Stimulated activated CD4-positive, alpha-beta T cell treated with anti-CD3 and anti-CD28 coated beads, Interleukin-1b, Interleukin-23, amount 100 ng/mL, for 48 hours (primary cell): ENCODE data around the gene ATL2.
A peak's percentile ranks its signal among the peaks of the same experiment; 100 is the strongest.
"Not testable (repeated sequence)": the region's sequence is repeated elsewhere in the genome, so short reads cannot be mapped to it uniquely, and the experiment has no call there.

Source experiments
- DNase-seq: peaks from one replicate; pipeline ENCODE4 v3.0.0-alpha.2; 2020

ATL2 gene

GRCh38 chr2:38322224-38322914, 54.7 kb downstream of the ATL2 start:
- no peak for DNase-seq

GRCh38 chr2:38319240-38319639, 57.8 kb downstream of the ATL2 start:
- not testable (repeated sequence) for DNase-seq

- DNase-seq, result no peak
Observed at GRCh38 chr2:38317725-38318124, 59.3 kb downstream of the ATL2 start.

GRCh38 chr2:38315707-38316333, 61.3 kb downstream of the ATL2 start:
- no peak for DNase-seq

GRCh38 chr2:38308821-38309220, 68.3 kb downstream of the ATL2 start:
- DNase-seq, result no peak

GRCh38 chr2:38301969-38302702, 74.9 kb downstream of the ATL2 start:
- DNase-seq, result no peak

- peak; percentile 39 for DNase-seq
Observed at GRCh38 chr2:38301340-38301968, 75.6 kb downstream of the ATL2 start.

- no peak for DNase-seq
Observed at GRCh38 chr2:38298539-38298938, 78.5 kb downstream of the ATL2 start.

- no peak for DNase-seq
Observed at GRCh38 chr2:38296197-38296780, 80.8 kb downstream of the ATL2 start.

- DNase-seq, result no peak
Observed at GRCh38 chr2:38294597-38294996, 82.5 kb downstream of the ATL2 start.

GRCh38 chr2:38293152-38293865, 83.8 kb downstream of the ATL2 start:
- DNase-seq, result no peak

GRCh38 chr2:38290332-38290731, 86.7 kb downstream of the ATL2 start:
- no peak for DNase-seq

GRCh38 chr2:38284971-38285370, 92.1 kb downstream of the ATL2 start:
- DNase-seq, result no peak

- no peak for DNase-seq
Observed at GRCh38 chr2:38281095-38281742, 95.9 kb downstream of the ATL2 start.

GRCh38 chr2:38279201-38279600, 97.9 kb downstream of the ATL2 start:
- no peak for DNase-seq

GRCh38 chr2:38278117-38278438, 99.0 kb downstream of the ATL2 start:
- not testable (repeated sequence) for DNase-seq

GRCh38 chr2:38277245-38278116, 99.6 kb downstream of the ATL2 start:
- no peak for DNase-seq

- DNase-seq, result peak; percentile 7
Observed at GRCh38 chr2:38274286-38275276, 102.5 kb downstream of the ATL2 start.

GRCh38 chr2:38271697-38272096, 105.4 kb downstream of the ATL2 start:
- DNase-seq, result no peak

GRCh38 chr2:38269421-38269820, 107.7 kb downstream of the ATL2 start:
- DNase-seq, result no peak
